ENCODE results near the gene NACC2.

Gene NACC2

GRCh38 chr9:135993765-135994500 lies 101.2 kb downstream of the NACC2 start:
- Histone ChIP-seq H3K27me3 (ENCODE audit: insufficient read depth, low read length, poor library complexity) (no peaks in the 10 kb centered on the region), H3K79me2 (ENCODE audit: control insufficient read depth, insufficient read depth, low read length) (no peaks in the 10 kb centered on the region), H3K79me1 (ENCODE audit: low read length) (no peaks in the 10 kb centered on the region), H3K23ac (ENCODE audit: low read length) (no peak overlapping the region), H4K8ac (ENCODE audit: low read depth, low read length) (no peak overlapping the region), H3K18ac (ENCODE audit: low read length) (no peak overlapping the region), H2BK15ac (replicated peaks; ENCODE audit: low read depth) (no peak overlapping the region), H3K36me3 (ENCODE audit: control insufficient read depth, insufficient read depth, low read length) (no peaks in the 10 kb centered on the region), H3K4me2 (ENCODE audit: low read length) (no peak overlapping the region), H2BK5ac (ENCODE audit: low read length) (no peak overlapping the region), H3K4ac (ENCODE audit: low read depth, low read length) (no peak overlapping the region), H3K4me1 (ENCODE audit: control insufficient read depth, low read depth, low read length) (peaks cover 6% of the 10 kb centered on the region), H3K4me3 (ENCODE audit: low read length) (no peak overlapping the region), H3K9ac (ENCODE audit: low read length) (peak overlapping the region; percentile 24), H2AK5ac (ENCODE audit: low read length) (no peak overlapping the region), H2BK120ac (ENCODE audit: low read depth, low read length) (no peak overlapping the region), H3K27ac (ENCODE audit: low read depth, low read length) (no peak overlapping the region), H3K56ac (ENCODE audit: low read length) (peak overlapping the region; percentile 58), H4K5ac (ENCODE audit: low read length) (no peak overlapping the region)
- WGBS (ENCODE audit: extremely low coverage, insufficient coverage, low lambda C conversion rate), result no CpG with 5 or more reads among the region's 27 CpGs
- DNase-seq, result no peak

GRCh38 chr9:135993409-135993742 lies 101.7 kb downstream of the NACC2 start:
- Histone ChIP-seq H3K27me3 (ENCODE audit: insufficient read depth, low read length, poor library complexity) (no peaks in the 10 kb centered on the region), H2BK120ac (ENCODE audit: low read depth, low read length) (peak overlapping the region; percentile 65), H3K27ac (ENCODE audit: low read depth, low read length) (peak overlapping the region; percentile 77), H4K5ac (ENCODE audit: low read length) (no peak overlapping the region), H3K79me2 (ENCODE audit: control insufficient read depth, insufficient read depth, low read length) (no peaks in the 10 kb centered on the region), H3K4me2 (ENCODE audit: low read length) (no peak overlapping the region), H3K4ac (ENCODE audit: low read depth, low read length) (peak overlapping the region; percentile 18), H3K79me1 (ENCODE audit: low read length) (no peaks in the 10 kb centered on the region), H3K9ac (ENCODE audit: low read length) (peak overlapping the region; percentile 72), H4K8ac (ENCODE audit: low read depth, low read length) (no peak overlapping the region), H3K23ac (ENCODE audit: low read length) (peak overlapping the region; percentile 66), H3K4me3 (ENCODE audit: low read length) (no peak overlapping the region), H2BK15ac (replicated peaks; ENCODE audit: low read depth) (no peak overlapping the region), H3K4me1 (ENCODE audit: control insufficient read depth, low read depth, low read length) (peaks cover 6% of the 10 kb centered on the region), H3K18ac (ENCODE audit: low read length) (peak overlapping the region; percentile 16), H3K36me3 (ENCODE audit: control insufficient read depth, insufficient read depth, low read length) (no peaks in the 10 kb centered on the region), H3K56ac (ENCODE audit: low read length) (peak overlapping the region; percentile 92), H2BK5ac (ENCODE audit: low read length) (no peak overlapping the region), H2AK5ac (ENCODE audit: low read length) (peak overlapping the region; percentile 93)
- DNase-seq, result no peak
- WGBS (ENCODE audit: extremely low coverage, insufficient coverage, low lambda C conversion rate), result no CpG with 5 or more reads among the region's 13 CpGs

GRCh38 chr9:135992486-135993408 lies 102.3 kb downstream of the NACC2 start:
- peaks cover 6% of the 10 kb centered on the region for H3K4me1 ChIP-seq (ENCODE audit: control insufficient read depth, low read depth, low read length)
- H2BK5ac ChIP-seq (ENCODE audit: low read length), result peak overlapping the region; percentile 73
- DNase-seq, result peak; percentile 86
- H3K4me2 ChIP-seq (ENCODE audit: low read length), result peak overlapping the region; percentile 66
- H3K36me3 ChIP-seq (ENCODE audit: control insufficient read depth, insufficient read depth, low read length), result no peaks in the 10 kb centered on the region
- no peak overlapping the region for H4K5ac ChIP-seq (ENCODE audit: low read length)
- H3K9ac ChIP-seq (ENCODE audit: low read length), result peak overlapping the region; percentile 80
- no peaks in the 10 kb centered on the region for H3K27me3 ChIP-seq (ENCODE audit: insufficient read depth, low read length, poor library complexity)
- no peak overlapping the region for H2BK15ac ChIP-seq (replicated peaks; ENCODE audit: low read depth)
- H3K18ac ChIP-seq (ENCODE audit: low read length), result peak overlapping the region; percentile 35
- H3K27ac ChIP-seq (ENCODE audit: low read depth, low read length), result peak overlapping the region; percentile 77
- peak overlapping the region; percentile 92 for H3K56ac ChIP-seq (ENCODE audit: low read length)
- H3K4me3 ChIP-seq (ENCODE audit: low read length), result peak overlapping the region; percentile 19
- H3K23ac ChIP-seq (ENCODE audit: low read length), result peak overlapping the region; percentile 17
- peak overlapping the region; percentile 65 for H2BK120ac ChIP-seq (ENCODE audit: low read depth, low read length)
- H3K4ac ChIP-seq (ENCODE audit: low read depth, low read length), result peak overlapping the region; percentile 18
- H2AK5ac ChIP-seq (ENCODE audit: low read length), result no peak overlapping the region
- no peaks in the 10 kb centered on the region for H3K79me2 ChIP-seq (ENCODE audit: control insufficient read depth, insufficient read depth, low read length)
- H3K79me1 ChIP-seq (ENCODE audit: low read length), result no peaks in the 10 kb centered on the region
- no CpG with 5 or more reads among the region's 32 CpGs for WGBS (ENCODE audit: extremely low coverage, insufficient coverage, low lambda C conversion rate)
- no peak overlapping the region for H4K8ac ChIP-seq (ENCODE audit: low read depth, low read length)

- H2BK5ac ChIP-seq (ENCODE audit: low read length), result no peak overlapping the region
- H3K56ac ChIP-seq (ENCODE audit: low read length), result no peak overlapping the region
- no peak overlapping the region for H3K4me2 ChIP-seq (ENCODE audit: low read length)
- H2BK15ac ChIP-seq (replicated peaks; ENCODE audit: low read depth), result no peak overlapping the region
- H4K5ac ChIP-seq (ENCODE audit: low read length), result no peak overlapping the region
- no peak overlapping the region for H3K4ac ChIP-seq (ENCODE audit: low read depth, low read length)
- no peak overlapping the region for H3K9ac ChIP-seq (ENCODE audit: low read length)
- no peaks in the 10 kb centered on the region for H3K36me3 ChIP-seq (ENCODE audit: control insufficient read depth, insufficient read depth, low read length)
- no peaks in the 10 kb centered on the region for H3K79me1 ChIP-seq (ENCODE audit: low read length)
- no peaks in the 10 kb centered on the region for H3K79me2 ChIP-seq (ENCODE audit: control insufficient read depth, insufficient read depth, low read length)
- WGBS (ENCODE audit: extremely low coverage, insufficient coverage, low lambda C conversion rate), result no CpG with 5 or more reads among the region's 18 CpGs
- no peak for DNase-seq
- no peak overlapping the region for H3K18ac ChIP-seq (ENCODE audit: low read length)
- H2BK120ac ChIP-seq (ENCODE audit: low read depth, low read length), result no peak overlapping the region
- no peak overlapping the region for H3K23ac ChIP-seq (ENCODE audit: low read length)
- H3K4me1 ChIP-seq (ENCODE audit: control insufficient read depth, low read depth, low read length), result peaks cover 6% of the 10 kb centered on the region
- no peak overlapping the region for H3K4me3 ChIP-seq (ENCODE audit: low read length)
- H3K27ac ChIP-seq (ENCODE audit: low read depth, low read length), result no peak overlapping the region
- H2AK5ac ChIP-seq (ENCODE audit: low read length), result no peak overlapping the region
- no peaks in the 10 kb centered on the region for H3K27me3 ChIP-seq (ENCODE audit: insufficient read depth, low read length, poor library complexity)
- H4K8ac ChIP-seq (ENCODE audit: low read depth, low read length), result no peak overlapping the region
Measured at GRCh38 chr9:135991771-135992170, 103.3 kb downstream of the NACC2 start.

GRCh38 chr9:135990468-135991429 lies 104.3 kb downstream of the NACC2 start:
- Histone ChIP-seq H3K27me3 (ENCODE audit: insufficient read depth, low read length, poor library complexity) (no peaks in the 10 kb centered on the region), H4K5ac (ENCODE audit: low read length) (no peak overlapping the region), H3K4me3 (ENCODE audit: low read length) (no peak overlapping the region), H3K23ac (ENCODE audit: low read length) (no peak overlapping the region), H4K8ac (ENCODE audit: low read depth, low read length) (no peak overlapping the region), H2BK120ac (ENCODE audit: low read depth, low read length) (no peak overlapping the region), H3K27ac (ENCODE audit: low read depth, low read length) (no peak overlapping the region), H3K4ac (ENCODE audit: low read depth, low read length) (no peak overlapping the region), H3K18ac (ENCODE audit: low read length) (no peak overlapping the region), H3K79me1 (ENCODE audit: low read length) (no peaks in the 10 kb centered on the region), H3K56ac (ENCODE audit: low read length) (peak overlapping the region; percentile 22), H3K79me2 (ENCODE audit: control insufficient read depth, insufficient read depth, low read length) (no peaks in the 10 kb centered on the region), H3K4me1 (ENCODE audit: control insufficient read depth, low read depth, low read length) (peaks cover 6% of the 10 kb centered on the region), H2AK5ac (ENCODE audit: low read length) (no peak overlapping the region), H3K9ac (ENCODE audit: low read length) (no peak overlapping the region), H3K4me2 (ENCODE audit: low read length) (no peak overlapping the region), H3K36me3 (ENCODE audit: control insufficient read depth, insufficient read depth, low read length) (no peaks in the 10 kb centered on the region), H2BK15ac (replicated peaks; ENCODE audit: low read depth) (no peak overlapping the region), H2BK5ac (ENCODE audit: low read length) (no peak overlapping the region)
- DNase-seq, result peak; percentile 83
- whole genome bisulfite sequencing (ENCODE audit: extremely low coverage, insufficient coverage, low lambda C conversion rate), result no CpG with 5 or more reads among the region's 21 CpGs

Data from mesendoderm (in vitro differentiated cells).